Suprapubic skin (tissue), 4 donors: ENCODE results near the gene PTPRN2.

Experiments used
- CTCF ChIP-seq, 2 donors: fragments of 200-600 bp in 1 of 2; fragments of 450-650 bp in 1 of 2; sonication (generic) in 1 of 2; IDR thresholded peaks; one replicate each; pipeline ENCODE4 v1.5.1; 2016 to 2019; ENCODE audit warnings: antibody characterized with exemption in 2 of 2, mild to moderate bottlenecking in 1 of 2, moderate library complexity in 1 of 2
- EP300 ChIP-seq: sonication (generic); formaldehyde crosslinking; IDR thresholded peaks from one replicate; pipeline ENCODE4 v1.6.1; 2017; ENCODE audit warnings: antibody characterized with exemption
- POLR2AphosphoS5 ChIP-seq, 3 donors: sonication (generic); formaldehyde crosslinking; IDR thresholded peaks; one replicate each; pipeline ENCODE4 v1.6.1; 2017; ENCODE audit warnings: antibody characterized with exemption in 3 of 3

- no peak for TF ChIP-seq POLR2AphosphoS5 (IDR thresholded peaks at IDR 0.05)
- TF ChIP-seq EP300, result no peak
- TF ChIP-seq CTCF (IDR thresholded peaks at IDR 0.05), result no peak
These were observed 301.4 kb downstream of the PTPRN2 start for GRCh38 chr7:158286210-158286609.
